GM12873 (cell line): ENCODE data around the gene HOXB7.

ENCODE experiments used
- TF ChIP-seq, protein P1 (sequence below): IDR thresholded peaks from 2 replicates; pipeline ENCODE4 v1.5.1; 2012; ENCODE audit warnings: low read depth, mild to moderate bottlenecking, moderate library complexity, low read length, control low read depth; ENCODE audit not compliant: insufficient read depth; ENCODE audit errors: missing control alignments

HOXB7 gene

DNA sequence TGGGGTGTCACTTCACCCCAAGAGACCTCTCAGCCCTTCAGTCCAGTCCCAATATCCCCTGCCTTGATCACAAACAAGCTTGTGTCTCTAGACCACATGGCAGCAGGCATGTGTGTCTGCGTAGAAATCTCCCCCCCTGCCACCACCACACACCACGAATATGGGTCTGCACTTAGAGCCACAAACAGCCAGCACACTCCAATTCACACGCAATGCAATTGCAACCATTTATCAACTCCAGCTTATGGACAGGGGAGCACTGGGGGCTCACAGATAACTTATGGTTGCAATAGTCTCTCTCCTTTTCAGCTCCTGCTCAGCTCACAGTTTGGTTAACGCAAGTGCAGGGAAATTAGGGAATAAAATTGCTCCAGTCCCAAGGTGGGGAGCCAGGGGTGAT is 12.8 kb upstream of the HOXB7 start:
- TF ChIP-seq, protein P1, sequence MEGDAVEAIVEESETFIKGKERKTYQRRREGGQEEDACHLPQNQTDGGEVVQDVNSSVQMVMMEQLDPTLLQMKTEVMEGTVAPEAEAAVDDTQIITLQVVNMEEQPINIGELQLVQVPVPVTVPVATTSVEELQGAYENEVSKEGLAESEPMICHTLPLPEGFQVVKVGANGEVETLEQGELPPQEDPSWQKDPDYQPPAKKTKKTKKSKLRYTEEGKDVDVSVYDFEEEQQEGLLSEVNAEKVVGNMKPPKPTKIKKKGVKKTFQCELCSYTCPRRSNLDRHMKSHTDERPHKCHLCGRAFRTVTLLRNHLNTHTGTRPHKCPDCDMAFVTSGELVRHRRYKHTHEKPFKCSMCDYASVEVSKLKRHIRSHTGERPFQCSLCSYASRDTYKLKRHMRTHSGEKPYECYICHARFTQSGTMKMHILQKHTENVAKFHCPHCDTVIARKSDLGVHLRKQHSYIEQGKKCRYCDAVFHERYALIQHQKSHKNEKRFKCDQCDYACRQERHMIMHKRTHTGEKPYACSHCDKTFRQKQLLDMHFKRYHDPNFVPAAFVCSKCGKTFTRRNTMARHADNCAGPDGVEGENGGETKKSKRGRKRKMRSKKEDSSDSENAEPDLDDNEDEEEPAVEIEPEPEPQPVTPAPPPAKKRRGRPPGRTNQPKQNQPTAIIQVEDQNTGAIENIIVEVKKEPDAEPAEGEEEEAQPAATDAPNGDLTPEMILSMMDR, result no peak

DNA sequence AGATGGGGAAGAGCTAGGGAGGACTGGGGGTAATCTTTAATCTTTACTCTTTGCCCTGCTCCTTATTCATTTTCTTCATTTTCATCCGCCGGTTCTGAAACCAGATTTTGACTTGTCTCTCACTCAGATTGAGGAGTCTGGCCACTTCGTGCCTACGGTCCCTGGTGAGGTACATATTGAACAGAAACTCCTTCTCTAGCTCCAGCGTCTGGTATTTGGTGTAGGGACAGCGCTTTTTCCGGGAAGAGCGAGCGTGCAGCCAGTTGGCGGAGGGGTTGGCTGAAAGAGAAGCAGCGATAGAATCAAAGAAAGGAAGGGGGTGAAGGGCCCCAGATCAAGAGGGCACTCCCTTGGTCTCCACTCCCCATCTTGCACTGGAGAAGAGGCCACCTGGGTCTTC is 12.0 kb upstream of the HOXB7 start:
- TF ChIP-seq, protein P1, result no peak

DNA sequence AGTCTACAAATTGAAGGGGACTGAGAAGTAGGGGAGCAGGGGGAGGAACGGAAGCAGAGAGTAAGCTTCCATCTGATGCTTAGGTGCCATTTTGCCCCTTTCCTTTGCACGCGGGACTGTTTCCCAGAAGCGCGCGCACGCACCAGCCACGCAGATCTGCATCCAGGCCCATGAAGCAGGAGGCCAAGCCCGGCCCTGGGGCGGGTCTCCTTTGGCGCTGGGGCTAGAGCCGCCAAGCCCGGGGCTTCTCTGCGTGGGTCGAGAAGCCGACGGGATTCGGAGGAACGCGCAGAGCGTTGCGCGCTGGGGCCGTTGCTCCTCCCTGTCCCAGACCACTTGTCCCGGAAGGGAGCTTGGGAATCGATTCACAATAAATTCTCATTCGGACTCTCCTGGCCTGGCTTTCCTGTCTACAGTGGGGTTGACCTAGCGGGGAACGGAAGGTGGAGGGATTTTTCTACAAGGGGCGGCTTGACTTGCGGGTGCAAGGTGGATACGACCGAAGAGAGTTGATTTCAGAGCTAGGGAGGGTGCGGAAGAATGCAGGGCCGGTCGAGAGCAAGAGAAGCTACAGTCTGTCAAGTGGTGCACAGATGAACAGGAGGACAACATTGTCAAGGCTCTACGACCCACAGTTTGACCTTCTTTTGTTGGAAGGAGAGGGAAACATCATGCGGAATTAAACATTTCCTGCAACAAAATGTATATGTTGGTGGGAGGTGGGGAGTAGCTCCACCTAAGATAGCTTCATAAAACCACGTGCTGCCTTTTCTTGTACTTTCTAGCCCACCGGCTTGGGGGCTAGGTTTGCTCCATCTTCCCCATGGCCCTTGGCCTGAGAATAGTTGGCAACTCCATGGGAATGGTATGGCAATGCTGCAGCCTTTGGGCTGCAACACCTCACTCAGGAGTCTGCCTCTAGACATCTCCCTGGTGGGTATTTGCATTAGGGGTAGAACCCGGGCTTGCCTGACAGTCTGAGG is 10.9 kb upstream of the HOXB7 start:
- TF ChIP-seq, protein P1, result no peak

DNA sequence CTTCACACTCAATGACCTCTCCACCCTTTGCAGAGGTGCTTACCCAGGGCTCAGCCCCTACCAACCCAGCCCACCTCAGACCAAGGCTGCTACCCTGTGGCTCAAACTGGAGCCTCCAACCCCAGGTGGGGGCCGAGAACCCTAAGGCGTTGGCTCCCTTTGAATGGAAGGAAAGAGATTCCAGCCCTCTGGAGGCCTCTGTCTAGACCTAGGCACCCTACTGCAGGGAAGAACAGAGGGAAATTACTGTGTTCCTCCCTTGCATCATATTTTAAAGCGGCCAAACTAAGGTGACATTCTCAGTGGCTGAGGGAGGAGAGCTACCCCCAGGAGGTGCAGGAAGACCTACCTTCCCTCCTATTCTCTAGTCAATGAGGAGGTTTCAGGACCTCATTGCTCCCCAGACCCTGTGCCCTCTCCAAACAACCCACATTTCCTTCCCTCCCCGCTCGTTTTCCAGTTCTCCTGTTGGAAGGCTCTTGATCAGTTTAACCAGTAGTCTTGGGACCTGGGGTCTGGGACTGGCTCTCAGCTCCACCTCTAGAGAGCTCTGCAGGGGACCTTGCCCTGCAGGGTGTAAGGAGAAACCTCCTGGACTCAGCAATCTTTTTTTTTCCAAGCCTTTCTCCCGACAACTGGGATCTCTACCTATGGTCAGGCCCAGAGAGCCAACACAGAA is 9.8 kb upstream of the HOXB7 start:
- TF ChIP-seq, protein P1, result no peak

DNA sequence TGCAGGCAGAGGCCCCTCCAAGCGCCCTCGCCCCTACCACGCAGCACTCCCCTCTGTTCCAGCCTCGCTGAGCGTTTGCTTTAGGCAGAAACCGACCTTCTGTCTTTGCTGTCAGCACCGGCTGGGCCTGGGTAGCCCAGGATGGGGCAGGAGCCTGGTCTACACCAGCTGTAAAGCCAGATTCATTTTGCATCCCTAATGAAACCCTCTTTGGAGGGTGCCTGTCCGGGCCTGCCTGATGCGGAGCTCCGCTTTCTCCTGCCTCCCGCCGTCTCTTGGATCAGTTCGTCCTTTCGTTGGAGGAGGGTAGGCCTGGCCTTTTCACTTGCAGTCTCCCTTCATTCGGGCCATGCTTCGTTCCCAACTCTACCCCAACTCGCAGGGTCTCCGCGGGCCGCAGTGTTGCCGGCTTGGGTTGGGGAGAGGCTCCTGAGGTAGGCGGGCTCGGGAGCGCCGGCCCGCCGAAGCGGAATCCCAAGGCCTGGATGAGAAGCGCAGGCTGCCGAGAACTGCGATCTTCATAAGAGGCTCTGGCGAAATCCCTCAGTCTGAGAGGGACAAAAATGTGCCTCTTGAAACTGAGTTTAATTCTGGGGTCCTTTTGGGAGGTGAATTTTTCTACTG is 9.1 kb upstream of the HOXB7 start:
- TF ChIP-seq, protein P1, result no peak

DNA sequence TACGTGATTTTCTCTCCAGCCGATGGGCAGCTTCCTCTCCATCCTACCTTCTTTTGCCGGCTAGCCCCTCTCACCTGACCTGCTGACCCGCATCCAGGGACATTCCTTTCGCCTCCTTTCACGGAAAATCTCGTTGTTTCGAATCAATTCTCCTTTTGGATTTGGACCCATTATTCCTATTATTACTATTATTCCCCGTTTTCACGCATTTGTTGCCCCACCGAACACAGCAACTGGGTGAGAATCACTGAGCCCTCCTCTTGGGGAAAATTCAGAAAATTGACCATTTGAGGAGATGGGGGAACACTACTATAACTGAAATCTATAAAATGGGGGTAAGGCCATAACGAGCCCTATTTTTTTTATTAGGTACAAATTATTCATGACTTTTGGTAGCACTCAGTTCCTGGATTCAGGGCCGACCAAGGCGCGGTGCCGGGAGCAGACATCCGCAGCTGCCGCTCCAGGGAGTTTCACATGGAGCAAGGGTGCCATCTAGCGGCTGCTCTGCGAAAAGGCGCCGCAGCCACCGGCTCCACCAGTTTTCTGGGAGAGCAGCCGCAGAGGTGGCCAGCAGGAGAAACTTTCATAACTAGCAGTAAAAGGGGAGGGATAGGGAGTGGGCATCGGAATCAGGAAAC is 7.6 kb upstream of the HOXB7 start:
- TF ChIP-seq, protein P1, result peak; percentile 90
